HepG2 (cell line): Measurements from ENCODE around the gene COX15. TPM values are rescaled to one million over a fixed set of nuclear protein-coding genes. Genes with fewer than 3 reads are reported as not detected.

Source experiments
- ARNT2 ChIP-seq: sonication (generic); formaldehyde crosslinking; IDR thresholded peaks from 2 replicates; pipeline ENCODE4 v1.8.0; 2022; ENCODE audit warnings: mild to moderate bottlenecking, low read depth, missing genetic modification reagents, moderate library complexity
- ETV6 ChIP-seq: sonication (generic); formaldehyde crosslinking; conservative IDR thresholded peaks from 2 replicates; pipeline ENCODE4 v1.4.0; 2020; ENCODE audit warnings: missing genetic modification reagents
- FOSL1 ChIP-seq: sonication (generic); formaldehyde crosslinking; IDR thresholded peaks from 2 replicates; pipeline ENCODE4 v1.9.0; 2021; ENCODE audit warnings: missing genetic modification reagents, borderline replicate concordance
- HNF4G ChIP-seq, 2 experiments: sonication (generic) in 1 of 2; formaldehyde crosslinking in 1 of 2; IDR thresholded peaks; 2 replicates each; pipeline versions ENCODE4 v1.4.0 to v1.6.1; 2011 to 2020; ENCODE audit warnings: borderline replicate concordance in 2 of 2, low read depth in 2 of 2, mild to moderate bottlenecking in 2 of 2, low read length in 1 of 2, missing genetic modification reagents in 1 of 2, moderate library complexity in 1 of 2
- MXI1 ChIP-seq: IDR thresholded peaks from 3 replicates; pipeline ENCODE4 v1.6.1; 2012; ENCODE audit warnings: low read depth, low read length, inconsistent platforms, borderline replicate concordance
- NFRKB ChIP-seq: fragments of 450-650 bp; IDR thresholded peaks from 2 replicates; pipeline ENCODE4 v1.6.1; 2017
- NRL ChIP-seq: sonication (generic); formaldehyde crosslinking; IDR thresholded peaks from 2 replicates; pipeline ENCODE4 v1.5.0; 2020; ENCODE audit warnings: missing genetic modification reagents, mild to moderate bottlenecking, moderate library complexity, borderline replicate concordance
- SMAD1 ChIP-seq: sonication (generic); formaldehyde crosslinking; IDR thresholded peaks from 2 replicates; pipeline ENCODE4 v1.4.0; 2020; ENCODE audit warnings: missing genetic modification reagents, low read depth, mild to moderate bottlenecking, borderline replicate concordance
- SRY ChIP-seq: sonication (generic); formaldehyde crosslinking; IDR thresholded peaks from 2 replicates; pipeline ENCODE4 v1.8.0; 2022; ENCODE audit warnings: mild to moderate bottlenecking, missing genetic modification reagents
- TMF1 ChIP-seq: sonication (generic); formaldehyde crosslinking; IDR thresholded peaks from 2 replicates; pipeline ENCODE4 v1.8.1; 2022; ENCODE audit warnings: low read depth, missing genetic modification reagents
- ZBTB21 ChIP-seq: sonication (generic); formaldehyde crosslinking; IDR thresholded peaks from 2 replicates; pipeline ENCODE4 v1.4.0; 2020; ENCODE audit warnings: missing genetic modification reagents
- ZNF225 ChIP-seq: sonication (generic); formaldehyde crosslinking; IDR thresholded peaks from 2 replicates; pipeline ENCODE4 v1.4.0; 2020; ENCODE audit warnings: mild to moderate bottlenecking, missing genetic modification reagents
- ZNF232 ChIP-seq: sonication (generic); formaldehyde crosslinking; IDR thresholded peaks from 2 replicates; pipeline ENCODE4 v1.4.0; 2020; ENCODE audit warnings: missing genetic modification reagents, borderline replicate concordance
- ZNF24 ChIP-seq: fragments of 450-650 bp; IDR thresholded peaks from 2 replicates; pipeline ENCODE4 v1.6.1; 2017; ENCODE audit warnings: antibody characterized with exemption, mild to moderate bottlenecking
- ZNF367 ChIP-seq: sonication (generic); formaldehyde crosslinking; IDR thresholded peaks from 2 replicates; pipeline ENCODE4 v1.4.0; 2020; ENCODE audit warnings: missing genetic modification reagents, borderline replicate concordance
- ZNF382 ChIP-seq: sonication (generic); formaldehyde crosslinking; IDR thresholded peaks from 2 replicates; pipeline ENCODE4 v1.5.0; 2020; ENCODE audit warnings: missing genetic modification reagents, mild to moderate bottlenecking, borderline replicate concordance
- ZNF781 ChIP-seq: sonication (generic); formaldehyde crosslinking; IDR thresholded peaks from 2 replicates; pipeline ENCODE4 v1.5.1; 2020; ENCODE audit warnings: borderline replicate concordance, mild to moderate bottlenecking, missing genetic modification reagents; ENCODE audit errors: not compliant biosample characterization
- polyA plus RNA-seq, 8 experiments: library from polyadenylated mRNA; depleted of rRNA in 3 of 8; stranded (reverse) in 7 of 8; unstranded in 1 of 8; fragments of >200 nt; fragmentation: Illumina TruSeq in 4 of 8; extraction: Trizol in 4 of 8; gene quantifications; 2 replicates each; pipeline versions ENCODE4 v1.2.1 to v1.2.3, GENCODE V29; 2011 to 2016; ENCODE audit warnings: low read depth in 4 of 8, missing spikeins in 1 of 8, mixed read lengths in 1 of 8; ENCODE audit not compliant: insufficient read depth in 1 of 8
- total RNA-seq, 5 experiments: library from RNA; depleted of rRNA; stranded (reverse); fragments of >200 nt; fragmentation: Illumina TruSeq; extraction: Trizol; gene quantifications; 2 replicates each; pipeline ENCODE4 v1.2.3, GENCODE V29; 2016; ENCODE audit warnings: low read depth in 1 of 5
- TF ChIP-seq, protein P1 (sequence below): fragments of 450-650 bp; IDR thresholded peaks from 2 replicates; pipeline ENCODE4 v1.6.1; 2017
- TF ChIP-seq, protein P2 (sequence below): sonication (generic); formaldehyde crosslinking; IDR thresholded peaks from 2 replicates; pipeline ENCODE4 v1.8.1; 2023; ENCODE audit warnings: missing genetic modification reagents, mild to moderate bottlenecking, borderline replicate concordance
- TF ChIP-seq, protein P3 (sequence below): sonication (generic); formaldehyde crosslinking; IDR thresholded peaks from 2 replicates; pipeline ENCODE4 v1.4.0; 2020; ENCODE audit warnings: mild to moderate bottlenecking, missing genetic modification reagents
- TF ChIP-seq, protein P4 (sequence below): sonication (generic); formaldehyde crosslinking; IDR thresholded peaks from 2 replicates; pipeline ENCODE4 v1.4.0; 2020; ENCODE audit warnings: missing genetic modification reagents
- TF ChIP-seq, protein P5 (sequence below): sonication (generic); formaldehyde crosslinking; IDR thresholded peaks from 2 replicates; pipeline ENCODE4 v1.4.0; 2020; ENCODE audit warnings: missing genetic modification reagents

COX15 gene
- total and polyA plus RNA-seq, 2 of the 13 experiments (the other 11 are each of a cell fraction or from before 2014, with no cell fraction given), result 19.2 to 44.7 TPM

DNA sequence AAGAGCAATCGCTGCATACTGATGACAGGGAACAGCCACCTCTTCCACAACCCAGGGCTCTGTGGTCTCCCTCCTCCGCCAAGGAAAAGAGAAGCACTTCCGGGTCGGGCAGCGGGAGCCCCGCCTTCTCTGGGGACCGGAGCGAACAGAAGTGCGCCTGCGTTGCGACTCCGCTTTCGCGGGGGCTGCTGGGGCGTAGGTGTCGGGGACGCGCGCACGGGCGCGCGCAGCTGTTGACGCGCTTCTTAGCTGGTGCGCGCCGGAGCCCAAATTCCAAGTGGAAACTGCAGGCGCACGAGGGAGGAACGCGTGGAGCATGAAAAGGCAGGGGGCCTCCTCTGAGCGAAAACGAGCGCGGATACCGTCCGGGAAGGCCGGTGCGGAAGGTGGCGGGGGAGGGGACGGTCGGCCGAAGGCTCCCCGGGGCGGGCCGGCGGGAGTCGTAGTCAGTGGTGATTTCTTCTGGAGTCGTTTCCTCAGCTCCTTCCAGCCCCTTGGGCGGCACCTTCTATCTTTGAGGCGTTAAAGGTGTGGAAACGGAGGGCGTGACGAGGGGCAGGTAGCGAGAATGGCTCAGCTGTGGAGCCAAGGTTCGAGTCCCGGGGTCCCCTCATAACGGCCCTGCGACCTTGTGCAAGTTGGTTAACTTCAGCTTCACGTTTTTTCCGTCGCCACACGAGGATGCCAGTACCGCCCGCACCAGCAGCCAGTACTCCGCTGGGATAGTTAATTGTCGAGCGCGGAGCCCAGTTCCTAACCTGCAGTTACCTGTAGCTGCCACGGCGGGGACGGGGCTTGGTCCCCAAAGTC is at the start of gene COX15, which contains the start of gene CUTC (continued):
- TF ChIP-seq, protein P1, sequence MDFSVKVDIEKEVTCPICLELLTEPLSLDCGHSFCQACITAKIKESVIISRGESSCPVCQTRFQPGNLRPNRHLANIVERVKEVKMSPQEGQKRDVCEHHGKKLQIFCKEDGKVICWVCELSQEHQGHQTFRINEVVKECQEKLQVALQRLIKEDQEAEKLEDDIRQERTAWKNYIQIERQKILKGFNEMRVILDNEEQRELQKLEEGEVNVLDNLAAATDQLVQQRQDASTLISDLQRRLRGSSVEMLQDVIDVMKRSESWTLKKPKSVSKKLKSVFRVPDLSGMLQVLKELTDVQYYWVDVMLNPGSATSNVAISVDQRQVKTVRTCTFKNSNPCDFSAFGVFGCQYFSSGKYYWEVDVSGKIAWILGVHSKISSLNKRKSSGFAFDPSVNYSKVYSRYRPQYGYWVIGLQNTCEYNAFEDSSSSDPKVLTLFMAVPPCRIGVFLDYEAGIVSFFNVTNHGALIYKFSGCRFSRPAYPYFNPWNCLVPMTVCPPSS, result no peak
- peak; percentile 80 for TF ChIP-seq ZNF781
- peak; percentile 24; the same call in 1 of the 2 replicates for TF ChIP-seq ZNF367
- peak; percentile 86 for TF ChIP-seq NRL (CRISPR knock-in tag)
- TF ChIP-seq ETV6, result no peak
- TF ChIP-seq HNF4G (IDR thresholded peaks at IDR 0.05; ENCODE audit: borderline replicate concordance, low read depth, low read length), result 0 out of 2 replicates have a peak, but pooled peaks have one; percentile 3
- no peak; the same call in 1 of the 2 replicates for TF ChIP-seq HNF4G (CRISPR knock-in tag; IDR thresholded peaks at IDR 0.05; ENCODE audit: borderline replicate concordance, low read depth)
- peak; percentile 84; the same call in 2 of the 3 replicates for TF ChIP-seq MXI1
- TF ChIP-seq, protein P2, sequence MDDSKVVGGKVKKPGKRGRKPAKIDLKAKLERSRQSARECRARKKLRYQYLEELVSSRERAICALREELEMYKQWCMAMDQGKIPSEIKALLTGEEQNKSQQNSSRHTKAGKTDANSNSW (CRISPR knock-in tag), result peak; percentile 75; the same call in 1 of the 2 replicates
- no peak for TF ChIP-seq ZNF232 (CRISPR knock-in tag)
- TF ChIP-seq, protein P3, sequence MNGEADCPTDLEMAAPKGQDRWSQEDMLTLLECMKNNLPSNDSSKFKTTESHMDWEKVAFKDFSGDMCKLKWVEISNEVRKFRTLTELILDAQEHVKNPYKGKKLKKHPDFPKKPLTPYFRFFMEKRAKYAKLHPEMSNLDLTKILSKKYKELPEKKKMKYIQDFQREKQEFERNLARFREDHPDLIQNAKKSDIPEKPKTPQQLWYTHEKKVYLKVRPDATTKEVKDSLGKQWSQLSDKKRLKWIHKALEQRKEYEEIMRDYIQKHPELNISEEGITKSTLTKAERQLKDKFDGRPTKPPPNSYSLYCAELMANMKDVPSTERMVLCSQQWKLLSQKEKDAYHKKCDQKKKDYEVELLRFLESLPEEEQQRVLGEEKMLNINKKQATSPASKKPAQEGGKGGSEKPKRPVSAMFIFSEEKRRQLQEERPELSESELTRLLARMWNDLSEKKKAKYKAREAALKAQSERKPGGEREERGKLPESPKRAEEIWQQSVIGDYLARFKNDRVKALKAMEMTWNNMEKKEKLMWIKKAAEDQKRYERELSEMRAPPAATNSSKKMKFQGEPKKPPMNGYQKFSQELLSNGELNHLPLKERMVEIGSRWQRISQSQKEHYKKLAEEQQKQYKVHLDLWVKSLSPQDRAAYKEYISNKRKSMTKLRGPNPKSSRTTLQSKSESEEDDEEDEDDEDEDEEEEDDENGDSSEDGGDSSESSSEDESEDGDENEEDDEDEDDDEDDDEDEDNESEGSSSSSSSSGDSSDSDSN (CRISPR knock-in tag), result peak; percentile 78
- no peak for TF ChIP-seq NFRKB
- no peak; the same call in 1 of the 2 replicates for TF ChIP-seq ZBTB21 (CRISPR knock-in tag)
- TF ChIP-seq, protein P4, sequence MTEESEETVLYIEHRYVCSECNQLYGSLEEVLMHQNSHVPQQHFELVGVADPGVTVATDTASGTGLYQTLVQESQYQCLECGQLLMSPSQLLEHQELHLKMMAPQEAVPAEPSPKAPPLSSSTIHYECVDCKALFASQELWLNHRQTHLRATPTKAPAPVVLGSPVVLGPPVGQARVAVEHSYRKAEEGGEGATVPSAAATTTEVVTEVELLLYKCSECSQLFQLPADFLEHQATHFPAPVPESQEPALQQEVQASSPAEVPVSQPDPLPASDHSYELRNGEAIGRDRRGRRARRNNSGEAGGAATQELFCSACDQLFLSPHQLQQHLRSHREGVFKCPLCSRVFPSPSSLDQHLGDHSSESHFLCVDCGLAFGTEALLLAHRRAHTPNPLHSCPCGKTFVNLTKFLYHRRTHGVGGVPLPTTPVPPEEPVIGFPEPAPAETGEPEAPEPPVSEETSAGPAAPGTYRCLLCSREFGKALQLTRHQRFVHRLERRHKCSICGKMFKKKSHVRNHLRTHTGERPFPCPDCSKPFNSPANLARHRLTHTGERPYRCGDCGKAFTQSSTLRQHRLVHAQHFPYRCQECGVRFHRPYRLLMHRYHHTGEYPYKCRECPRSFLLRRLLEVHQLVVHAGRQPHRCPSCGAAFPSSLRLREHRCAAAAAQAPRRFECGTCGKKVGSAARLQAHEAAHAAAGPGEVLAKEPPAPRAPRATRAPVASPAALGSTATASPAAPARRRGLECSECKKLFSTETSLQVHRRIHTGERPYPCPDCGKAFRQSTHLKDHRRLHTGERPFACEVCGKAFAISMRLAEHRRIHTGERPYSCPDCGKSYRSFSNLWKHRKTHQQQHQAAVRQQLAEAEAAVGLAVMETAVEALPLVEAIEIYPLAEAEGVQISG, result peak; percentile 77
- no peak for TF ChIP-seq SMAD1 (CRISPR knock-in tag)
- peak; percentile 79 for TF ChIP-seq TMF1 (CRISPR knock-in tag)
- no peak for TF ChIP-seq SRY (CRISPR knock-in tag)
- no peak for TF ChIP-seq ZNF225
- TF ChIP-seq, protein P5, sequence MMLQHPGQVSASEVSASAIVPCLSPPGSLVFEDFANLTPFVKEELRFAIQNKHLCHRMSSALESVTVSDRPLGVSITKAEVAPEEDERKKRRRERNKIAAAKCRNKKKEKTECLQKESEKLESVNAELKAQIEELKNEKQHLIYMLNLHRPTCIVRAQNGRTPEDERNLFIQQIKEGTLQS (CRISPR knock-in tag), result 0 out of 2 replicates have a peak, but pooled peaks have one; percentile 33
- peak; percentile 32; the same call in 1 of the 2 replicates for TF ChIP-seq ZNF24
- TF ChIP-seq ARNT2 (CRISPR knock-in tag), result peak; percentile 69; the same call in 1 of the 2 replicates
- no peak for TF ChIP-seq ZNF382 (CRISPR knock-in tag)
- no peak for TF ChIP-seq FOSL1
